HL-60/S4 treated with retinoic acid at 250 ng/mL for 4 days and 3 days (cell line): ENCODE results near the gene CAST.
"Not testable (repeated sequence)": the region's sequence is repeated elsewhere in the genome, so short reads cannot be mapped to it uniquely, and the experiment has no call there.

Source experiments
- in situ Hi-C: fragments of 300-500 bp; cut with MboI; formaldehyde crosslinking; loops from 2 replicates; pipeline ENCODE4 v1.7.0; 2022; ENCODE audit warnings: low sequenced_read_pairs

Gene CAST, protein sequence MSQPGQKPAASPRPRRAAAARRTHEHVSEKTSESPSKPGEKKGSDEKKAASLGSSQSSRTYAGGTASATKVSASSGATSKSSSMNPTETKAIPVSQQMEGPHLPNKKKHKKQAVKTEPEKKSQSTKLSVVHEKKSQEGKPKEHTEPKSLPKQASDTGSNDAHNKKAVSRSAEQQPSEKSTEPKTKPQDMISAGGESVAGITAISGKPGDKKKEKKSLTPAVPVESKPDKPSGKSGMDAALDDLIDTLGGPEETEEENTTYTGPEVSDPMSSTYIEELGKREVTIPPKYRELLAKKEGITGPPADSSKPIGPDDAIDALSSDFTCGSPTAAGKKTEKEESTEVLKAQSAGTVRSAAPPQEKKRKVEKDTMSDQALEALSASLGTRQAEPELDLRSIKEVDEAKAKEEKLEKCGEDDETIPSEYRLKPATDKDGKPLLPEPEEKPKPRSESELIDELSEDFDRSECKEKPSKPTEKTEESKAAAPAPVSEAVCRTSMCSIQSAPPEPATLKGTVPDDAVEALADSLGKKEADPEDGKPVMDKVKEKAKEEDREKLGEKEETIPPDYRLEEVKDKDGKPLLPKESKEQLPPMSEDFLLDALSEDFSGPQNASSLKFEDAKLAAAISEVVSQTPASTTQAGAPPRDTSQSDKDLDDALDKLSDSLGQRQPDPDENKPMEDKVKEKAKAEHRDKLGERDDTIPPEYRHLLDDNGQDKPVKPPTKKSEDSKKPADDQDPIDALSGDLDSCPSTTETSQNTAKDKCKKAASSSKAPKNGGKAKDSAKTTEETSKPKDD

DNA sequence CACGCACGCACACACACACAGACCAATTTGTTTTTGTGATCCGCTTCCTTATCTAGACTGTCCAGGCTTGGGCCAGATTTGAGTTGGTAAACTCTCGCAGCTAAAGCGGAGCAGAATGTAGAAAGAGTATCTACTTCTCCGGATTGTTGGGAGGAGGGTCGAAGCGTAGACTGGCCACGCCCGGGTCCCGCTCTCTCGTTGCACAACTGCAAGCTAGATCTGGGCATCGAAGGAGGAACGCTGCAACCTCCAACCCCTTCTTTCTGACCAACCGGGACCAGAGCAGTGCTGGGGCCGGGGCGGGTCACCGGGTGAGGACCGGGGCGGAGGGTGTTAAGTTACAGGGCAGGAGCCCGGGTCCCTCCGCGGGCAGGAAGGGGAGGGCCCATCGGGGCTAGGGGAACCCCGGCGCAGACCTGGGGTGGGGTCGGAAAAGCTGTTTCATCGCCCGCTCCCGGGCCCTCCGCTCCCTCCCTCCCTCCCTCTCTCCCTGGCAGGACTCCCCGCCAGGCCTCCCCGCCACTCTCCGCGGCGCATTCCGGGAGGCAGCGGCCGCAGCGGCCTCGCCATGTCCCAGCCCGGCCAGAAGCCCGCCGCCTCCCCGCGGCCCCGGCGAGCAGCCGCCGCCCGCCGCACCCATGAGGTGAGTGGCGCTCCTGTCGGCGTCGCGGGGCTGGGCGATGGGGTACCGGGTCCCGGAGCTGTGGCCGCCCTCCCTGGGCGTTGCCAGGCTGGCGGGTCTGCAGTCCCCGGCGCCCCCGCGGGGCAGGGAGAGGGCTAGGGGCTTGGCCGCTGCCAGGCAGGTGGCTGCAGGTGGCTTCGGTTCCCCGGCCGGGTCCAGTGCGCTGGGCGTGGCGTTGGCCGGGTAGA is at the start of gene CAST:
TSS of gene CAST (plus strand) at position 522 of the 870 bp plus-strand sequence. CDS start at position 569, 47 bp downstream.
- in situ Hi-C loops, result no loop called here

DNA sequence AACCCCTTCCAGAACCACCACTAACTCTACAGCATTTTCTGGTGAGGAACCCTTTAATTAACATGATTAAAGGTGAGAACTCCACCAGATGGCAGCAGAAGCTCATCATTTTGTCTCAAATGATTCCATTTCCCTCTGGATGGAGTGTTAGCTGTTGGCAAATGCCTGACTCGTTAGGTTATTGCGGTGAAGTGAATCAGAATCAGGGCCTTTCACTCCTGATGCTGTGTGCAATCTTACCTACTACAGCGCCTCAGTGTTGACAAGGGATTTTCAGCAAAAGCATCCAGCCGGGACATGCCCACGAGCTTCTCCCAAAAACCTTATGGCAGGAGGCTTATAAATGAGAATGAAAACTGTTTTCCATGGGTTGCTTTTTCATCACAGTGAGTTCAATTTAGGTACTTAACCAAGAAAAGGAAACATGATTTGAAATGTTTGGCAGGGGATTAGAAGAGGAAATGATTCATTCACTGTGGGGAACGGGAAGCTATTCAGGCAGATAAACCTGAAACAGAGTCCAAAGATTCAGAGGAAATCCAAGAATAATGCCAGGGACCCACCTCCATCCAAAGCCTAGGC is 48.0 kb upstream of the CAST start:
- in situ Hi-C loops, result no loop called here

DNA sequence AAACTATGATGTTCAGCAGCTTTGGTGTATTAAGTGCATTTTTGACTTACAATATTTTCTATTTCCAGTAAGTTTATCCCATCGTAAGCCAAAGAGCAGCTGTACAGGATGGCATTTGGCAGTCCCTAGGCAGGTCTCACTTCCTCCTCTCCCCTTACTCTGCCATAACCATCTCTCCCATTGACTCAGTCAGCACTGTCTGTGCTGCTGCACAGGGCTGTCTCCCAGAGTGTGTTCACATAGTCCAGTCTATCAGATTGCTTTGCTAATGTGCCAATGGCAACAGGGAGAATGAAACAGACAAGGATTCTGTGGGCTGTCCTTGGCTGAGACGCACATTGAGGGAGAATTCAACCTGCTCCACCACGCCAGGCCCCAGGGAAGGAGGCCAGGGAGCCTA is 47.0 kb upstream of the CAST start:
- in situ Hi-C loops, result no loop called here

DNA sequence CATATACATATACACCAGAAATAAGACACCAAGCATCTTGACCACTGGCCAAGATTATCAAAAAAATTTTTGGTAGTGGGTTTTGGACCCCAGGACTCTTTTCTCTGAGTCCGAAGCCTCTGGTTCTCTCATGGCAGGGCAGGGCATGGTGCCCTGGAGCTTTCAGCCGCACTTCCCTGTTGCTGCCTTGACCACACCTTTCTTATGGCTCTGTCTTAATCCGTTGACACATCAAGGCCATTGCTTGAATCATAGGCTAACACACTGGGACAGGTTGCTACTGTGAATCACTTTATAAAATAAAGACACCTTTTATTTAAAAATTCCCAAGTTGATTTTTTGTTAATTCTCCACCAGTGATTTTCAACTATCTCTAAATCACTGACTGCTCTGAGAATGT is 45.4 kb upstream of the CAST start:
- in situ Hi-C loops, result no loop called here

DNA sequence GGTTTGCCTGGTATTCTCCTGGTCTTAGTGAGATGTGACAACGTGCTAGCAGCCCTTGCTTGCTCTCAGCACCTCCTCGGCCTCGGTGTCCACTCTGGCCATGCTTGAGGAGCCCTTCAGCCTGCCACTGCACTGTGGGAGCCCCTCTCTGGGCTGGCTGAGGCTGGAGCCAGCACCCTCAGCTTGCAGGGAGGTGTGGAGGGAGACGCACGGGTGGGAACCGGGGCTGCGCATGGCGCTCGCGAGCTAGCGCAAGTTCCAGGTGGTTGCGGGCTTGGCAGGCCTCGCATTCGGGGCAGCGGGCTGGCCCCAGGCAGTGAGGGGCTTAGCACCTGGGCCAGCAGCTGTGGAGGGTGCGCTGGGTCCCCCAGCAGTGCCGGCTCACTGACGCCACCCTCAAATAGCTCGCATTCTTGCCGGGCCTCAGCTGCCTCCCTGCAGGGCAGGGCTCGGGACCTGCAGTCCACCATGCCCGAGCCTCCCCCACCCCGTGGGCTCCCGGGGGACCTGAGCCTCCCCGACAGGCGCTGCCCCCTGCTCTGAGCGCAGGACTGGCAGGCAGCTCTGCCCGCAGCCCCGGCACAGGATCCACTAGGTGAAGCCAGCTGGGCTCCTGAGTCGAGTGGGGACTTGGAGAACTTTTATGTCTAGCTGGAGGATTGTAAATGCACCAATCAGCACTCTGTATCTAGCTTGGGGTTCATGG is 43.7 kb upstream of the CAST start:
- in situ Hi-C loops, result not testable (repeated sequence)

DNA sequence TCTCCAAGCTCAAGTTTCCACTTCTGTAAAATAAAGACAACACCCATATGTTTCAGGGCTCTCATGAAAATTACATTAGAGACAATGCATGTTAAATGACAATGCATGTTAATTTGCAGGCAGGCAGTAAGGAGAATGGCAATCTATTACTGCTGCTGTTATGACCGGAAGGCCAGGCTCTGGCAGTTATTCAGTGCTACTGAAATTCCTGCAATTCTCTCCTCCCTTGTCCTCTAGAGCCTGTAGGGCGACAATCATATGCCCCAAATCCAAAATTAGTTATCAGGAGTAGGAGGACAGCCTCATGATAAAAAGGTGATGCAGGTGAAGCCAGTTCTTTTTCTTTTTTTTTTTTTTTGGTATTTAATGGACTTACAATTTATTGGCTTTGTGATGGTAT is 42.2 kb upstream of the CAST start:
- in situ Hi-C loops, result no loop called here

DNA sequence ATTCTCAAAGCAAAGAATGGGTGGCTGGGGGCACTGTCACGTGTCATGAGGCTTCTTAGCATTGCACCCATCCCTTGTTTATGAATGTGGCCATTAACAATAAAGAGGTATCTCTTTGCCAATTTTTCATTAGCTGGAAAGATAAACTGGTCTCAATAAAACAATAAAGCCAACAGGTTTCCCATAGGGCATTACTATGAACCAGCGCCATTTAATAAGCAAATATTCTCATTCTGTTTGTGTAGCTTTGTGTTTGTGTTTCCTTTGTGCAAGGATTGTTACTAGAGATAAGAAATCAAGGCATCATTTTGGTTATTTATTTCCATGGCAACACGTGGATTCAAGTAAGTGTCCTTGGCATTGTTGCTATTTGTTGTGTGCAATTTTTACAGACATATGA is 37.6 kb upstream of the CAST start:
- in situ Hi-C loops, result no loop called here

DNA sequence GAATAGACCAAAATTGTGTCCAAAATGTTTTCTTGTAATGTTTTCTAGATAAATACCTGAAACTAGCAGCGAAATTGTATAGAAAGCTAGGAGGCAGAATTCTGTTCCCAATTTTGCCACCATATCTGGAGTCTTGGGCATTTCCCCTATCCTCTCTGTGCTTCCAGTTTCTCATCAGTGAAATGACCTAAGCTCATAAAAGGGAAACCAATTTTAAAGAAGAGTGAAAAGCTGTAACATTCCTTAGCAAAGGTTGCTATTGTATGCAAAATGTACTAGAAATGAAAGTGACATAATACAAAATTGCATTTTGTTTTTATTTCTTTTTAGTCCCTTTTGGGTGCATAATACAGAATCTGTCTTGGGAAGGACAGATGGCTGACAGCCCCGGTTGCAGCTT is 36.8 kb upstream of the CAST start:
- in situ Hi-C loops, result no loop called here

DNA sequence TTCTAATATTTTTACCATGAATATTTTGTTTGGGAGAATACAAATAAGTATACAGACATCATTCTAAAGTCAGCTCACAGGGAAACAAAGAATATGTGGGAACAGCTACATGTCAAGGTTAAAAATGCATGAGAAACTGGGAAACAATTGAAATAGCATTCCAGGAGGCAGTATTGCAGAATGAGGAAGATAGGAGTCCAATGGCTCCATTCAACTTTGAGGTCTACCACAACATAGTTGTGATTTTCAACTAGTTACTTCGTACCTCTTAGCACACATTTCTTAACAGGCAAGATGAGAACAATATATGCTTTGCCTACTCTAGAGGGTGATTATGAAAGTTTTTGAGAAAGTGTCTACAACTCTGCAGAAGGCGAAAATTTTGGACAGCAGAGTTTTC is 35.2 kb upstream of the CAST start:
- in situ Hi-C loops, result no loop called here

DNA sequence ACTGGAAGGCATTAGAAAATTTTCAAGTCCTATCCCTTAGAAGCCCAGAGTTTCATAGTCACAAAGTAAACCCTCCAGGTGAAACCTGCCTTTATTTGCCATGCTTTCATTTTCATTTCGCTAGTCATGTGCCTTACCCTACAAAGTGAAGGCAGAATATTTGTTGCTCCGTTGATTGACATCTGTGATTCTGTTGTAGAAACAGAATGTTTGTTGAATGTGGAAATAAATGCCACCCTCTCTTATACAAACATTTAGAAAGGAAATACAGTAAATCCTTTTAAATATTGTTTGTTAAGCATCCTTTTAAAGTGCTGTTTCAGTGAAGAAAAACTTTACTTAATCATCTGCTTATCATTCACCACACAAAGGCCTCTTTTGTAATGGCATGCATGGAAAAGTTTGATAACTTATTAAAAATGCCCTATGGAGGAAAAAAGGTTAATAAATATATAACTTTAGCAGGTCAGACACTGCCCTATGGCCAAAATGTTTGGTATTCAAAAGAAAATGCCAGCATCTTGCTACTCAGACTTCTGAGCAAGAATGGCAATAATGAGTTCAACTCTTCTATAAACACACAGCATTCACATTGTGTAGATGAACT is 34.3 kb upstream of the CAST start:
- in situ Hi-C loops, result no loop called here

DNA sequence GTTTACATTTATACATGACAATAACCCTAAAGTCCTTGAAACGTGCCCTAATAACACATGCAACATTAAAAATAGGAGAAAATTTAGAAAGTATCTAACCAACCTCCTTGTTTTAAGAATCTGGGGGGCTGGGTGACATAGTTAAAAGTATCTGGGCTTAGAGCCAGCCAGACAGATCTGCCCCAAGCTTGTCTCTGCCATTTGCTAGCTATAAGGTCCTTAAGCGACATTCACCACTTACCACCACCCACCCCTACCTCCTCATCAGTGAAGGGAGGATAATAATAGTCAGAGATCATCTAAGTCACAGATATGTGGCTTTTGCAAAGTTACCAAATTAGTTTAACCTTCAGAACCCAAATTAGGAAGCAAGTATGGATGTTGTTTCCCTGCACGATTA is 33.8 kb upstream of the CAST start:
- in situ Hi-C loops, result no loop called here

DNA sequence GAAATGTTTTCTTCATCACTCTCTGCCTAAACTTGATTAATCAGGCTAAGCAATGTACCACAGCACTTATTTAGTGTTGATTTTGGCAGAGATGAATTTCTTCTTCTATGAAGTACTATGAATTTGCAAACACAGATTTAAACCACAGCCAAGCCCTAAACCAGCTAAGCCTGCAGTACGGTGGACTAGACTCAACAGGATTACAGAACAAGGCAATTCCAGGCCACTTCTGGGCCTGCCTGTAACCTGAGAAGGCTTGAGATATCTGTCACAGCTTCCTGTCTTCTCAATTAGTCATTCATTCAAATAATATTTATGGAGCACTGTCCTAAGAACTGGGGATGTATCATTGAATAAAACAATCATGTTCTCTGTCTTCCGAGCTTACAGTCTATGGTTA is 32.4 kb upstream of the CAST start:
- in situ Hi-C loops, result no loop called here

DNA sequence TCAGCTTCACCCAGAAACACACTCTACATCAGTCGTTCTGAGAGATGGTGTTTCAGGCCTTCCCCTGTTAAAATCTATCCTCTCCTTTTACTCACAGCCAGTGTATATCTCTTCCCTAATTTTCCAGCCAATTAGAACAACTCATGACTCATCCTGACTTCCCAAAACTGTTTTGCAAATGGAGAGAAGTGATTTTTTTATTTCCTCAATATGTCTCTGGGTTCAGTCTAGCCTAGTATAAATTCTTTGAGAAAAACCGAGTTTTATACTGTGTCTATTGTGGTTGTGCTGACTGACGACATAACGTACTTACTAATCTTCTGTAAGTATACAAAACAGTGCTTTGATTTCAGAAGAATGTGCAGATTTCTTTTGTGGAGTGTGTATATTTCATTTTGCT is 28.4 kb upstream of the CAST start:
- in situ Hi-C loops, result no loop called here

DNA sequence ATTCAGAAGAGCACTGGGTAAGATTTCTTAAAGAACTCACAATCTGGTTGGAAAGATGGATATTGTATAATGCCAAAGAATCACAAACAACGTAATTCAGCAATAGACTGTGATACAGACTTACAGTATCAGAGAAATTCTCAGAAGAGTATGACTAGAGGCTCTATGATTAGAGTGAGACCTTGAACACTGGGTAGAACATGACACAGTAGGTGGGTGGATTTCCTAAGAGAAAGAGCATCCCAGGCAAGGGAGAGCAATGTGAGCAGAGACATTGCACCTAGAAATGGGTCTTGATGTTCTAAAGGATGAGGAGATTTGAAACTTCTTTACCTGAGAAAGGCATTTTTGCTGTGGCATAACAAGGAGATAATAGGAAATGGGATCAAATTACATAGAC is 27.3 kb upstream of the CAST start:
- in situ Hi-C loops, result no loop called here

DNA sequence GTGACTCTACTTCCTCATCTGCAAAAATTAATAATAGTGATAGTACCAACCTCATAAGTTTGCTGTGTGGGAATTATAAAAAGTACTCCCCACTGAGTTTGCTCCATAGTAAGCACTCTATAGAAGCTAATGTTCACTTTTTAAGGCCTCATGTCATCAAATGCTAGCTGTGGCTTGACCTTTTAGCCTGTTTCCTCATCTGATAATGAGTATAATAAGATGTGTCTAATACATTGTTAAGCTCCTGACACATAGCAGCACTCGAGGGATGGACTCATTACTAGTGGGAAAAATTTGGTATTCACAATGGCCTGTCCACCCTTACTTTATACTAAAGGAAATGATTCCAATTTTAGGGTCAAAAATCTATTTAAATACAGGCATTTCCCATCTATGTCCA is 26.1 kb upstream of the CAST start:
- in situ Hi-C loops, result no loop called here

DNA sequence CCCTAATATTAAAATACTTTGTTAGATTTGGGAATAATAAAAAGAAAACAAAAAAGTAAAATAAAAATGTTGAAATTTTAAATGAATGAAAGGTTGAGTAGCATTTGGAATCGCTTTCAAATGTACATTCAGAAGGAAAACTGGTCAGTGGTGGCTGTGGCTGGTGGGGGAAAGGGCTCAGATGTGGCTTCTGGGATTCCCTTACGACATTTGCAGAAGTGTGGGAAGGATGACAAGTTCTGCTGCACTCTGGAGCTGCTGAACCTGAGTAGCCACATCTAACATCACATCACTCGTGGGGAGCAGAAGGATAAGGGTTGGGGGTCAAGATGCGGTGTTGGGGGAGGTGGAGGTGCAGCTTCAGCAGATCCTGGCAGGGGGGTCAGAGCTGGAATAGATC is 25.6 kb upstream of the CAST start:
- in situ Hi-C loops, result no loop called here

DNA sequence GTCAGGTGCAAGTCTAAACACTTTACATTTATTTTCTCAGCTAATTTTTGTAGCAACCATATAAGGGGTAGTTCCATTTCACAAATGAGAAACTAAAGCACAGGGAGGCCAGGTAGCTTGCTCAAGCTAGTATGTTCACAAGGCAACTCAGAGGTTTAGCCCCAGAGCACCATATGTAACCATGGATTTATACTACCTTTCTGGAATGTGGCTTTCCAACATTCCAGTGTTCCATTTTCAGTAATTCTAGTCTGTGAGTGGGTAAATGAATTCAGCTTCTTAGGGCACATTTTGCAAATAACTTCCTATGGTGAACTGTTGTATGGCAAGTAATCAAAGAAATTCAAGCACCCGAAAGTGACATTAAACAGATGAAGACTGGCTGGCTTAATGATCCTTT is 25.0 kb upstream of the CAST start:
- in situ Hi-C loops, result no loop called here

DNA sequence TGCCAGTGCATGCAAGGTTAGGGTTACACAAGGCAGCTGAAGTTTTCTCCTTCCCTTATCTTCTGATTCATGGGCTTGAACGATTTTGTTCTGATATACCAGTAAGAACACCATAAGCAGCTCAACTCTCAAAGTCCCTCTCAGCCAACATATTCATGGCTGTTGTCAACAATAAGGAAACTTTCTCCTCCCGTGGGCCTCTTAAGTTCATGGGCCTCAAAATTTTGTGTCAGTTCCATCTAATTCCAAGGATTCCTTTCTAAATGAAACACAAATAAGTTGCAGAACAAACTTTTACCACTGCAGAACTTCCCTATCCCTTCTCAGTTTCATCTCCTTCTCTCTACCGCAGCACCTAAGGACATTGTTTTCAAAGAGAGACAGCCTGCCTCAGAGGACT is 23.6 kb upstream of the CAST start:
- in situ Hi-C loops, result no loop called here

DNA sequence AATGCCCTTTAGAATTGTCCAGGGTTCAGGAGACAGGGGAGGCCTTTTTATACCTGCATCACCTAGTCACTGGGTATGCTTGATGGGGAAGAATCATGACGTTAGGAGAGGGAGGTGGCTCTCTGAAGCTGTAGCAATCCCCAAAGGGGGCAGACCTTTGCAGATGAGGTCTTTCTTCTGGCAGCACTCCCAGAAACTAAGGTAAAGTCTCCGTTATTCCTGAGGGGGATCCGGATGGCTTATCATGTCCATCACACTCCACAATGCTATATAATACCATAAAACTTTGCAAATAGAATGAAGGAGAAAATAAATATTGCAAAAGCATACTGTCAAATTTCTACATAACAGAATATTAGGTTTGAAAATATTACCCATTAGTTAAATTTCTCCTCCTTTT is 21.5 kb upstream of the CAST start:
- in situ Hi-C loops, result no loop called here
